ENCODE results near the gene ERBB4. TPM values are rescaled to one million over a fixed set of nuclear protein-coding genes. Genes with fewer than 3 reads are reported as not detected.
"Not testable (repeated sequence)": the region's sequence is repeated elsewhere in the genome, so short reads cannot be mapped to it uniquely, and the experiment has no call there.

Gene ERBB4
- total RNA-seq, 4 donors from 2014 or later, result 5.5 to 21.0 (median 18.3) TPM

DNA sequence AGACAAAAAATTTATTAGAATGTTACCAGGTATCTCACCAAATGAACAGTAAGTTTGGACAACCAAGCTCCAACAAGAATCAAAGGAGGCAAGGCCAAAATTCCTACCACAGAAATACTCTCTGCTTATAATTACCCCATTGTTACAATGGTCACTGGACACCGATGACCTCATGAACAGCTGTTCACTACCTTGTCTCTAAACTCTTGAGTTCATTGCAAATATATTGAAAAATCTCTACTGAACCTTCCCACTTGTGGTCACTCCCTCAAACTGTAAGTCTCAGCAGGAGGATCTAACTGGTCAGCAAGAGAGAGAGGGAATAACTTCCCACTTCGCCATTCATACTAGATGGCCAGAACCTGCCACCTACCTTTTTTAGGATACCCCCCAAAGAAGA, 50.0 kb downstream of the ERBB4 start:
- TF ChIP-seq, protein P1, sequence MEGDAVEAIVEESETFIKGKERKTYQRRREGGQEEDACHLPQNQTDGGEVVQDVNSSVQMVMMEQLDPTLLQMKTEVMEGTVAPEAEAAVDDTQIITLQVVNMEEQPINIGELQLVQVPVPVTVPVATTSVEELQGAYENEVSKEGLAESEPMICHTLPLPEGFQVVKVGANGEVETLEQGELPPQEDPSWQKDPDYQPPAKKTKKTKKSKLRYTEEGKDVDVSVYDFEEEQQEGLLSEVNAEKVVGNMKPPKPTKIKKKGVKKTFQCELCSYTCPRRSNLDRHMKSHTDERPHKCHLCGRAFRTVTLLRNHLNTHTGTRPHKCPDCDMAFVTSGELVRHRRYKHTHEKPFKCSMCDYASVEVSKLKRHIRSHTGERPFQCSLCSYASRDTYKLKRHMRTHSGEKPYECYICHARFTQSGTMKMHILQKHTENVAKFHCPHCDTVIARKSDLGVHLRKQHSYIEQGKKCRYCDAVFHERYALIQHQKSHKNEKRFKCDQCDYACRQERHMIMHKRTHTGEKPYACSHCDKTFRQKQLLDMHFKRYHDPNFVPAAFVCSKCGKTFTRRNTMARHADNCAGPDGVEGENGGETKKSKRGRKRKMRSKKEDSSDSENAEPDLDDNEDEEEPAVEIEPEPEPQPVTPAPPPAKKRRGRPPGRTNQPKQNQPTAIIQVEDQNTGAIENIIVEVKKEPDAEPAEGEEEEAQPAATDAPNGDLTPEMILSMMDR (IDR thresholded peaks at IDR 0.05), result no peak
- TF ChIP-seq POLR2A (IDR thresholded peaks at IDR 0.05), result no peak
- intact Hi-C loops (cut with DNase I), result no loop called here
- WGBS, 2 donors, result 96 to 98% methylated on average over 2 of the region's 2 CpGs

DNA sequence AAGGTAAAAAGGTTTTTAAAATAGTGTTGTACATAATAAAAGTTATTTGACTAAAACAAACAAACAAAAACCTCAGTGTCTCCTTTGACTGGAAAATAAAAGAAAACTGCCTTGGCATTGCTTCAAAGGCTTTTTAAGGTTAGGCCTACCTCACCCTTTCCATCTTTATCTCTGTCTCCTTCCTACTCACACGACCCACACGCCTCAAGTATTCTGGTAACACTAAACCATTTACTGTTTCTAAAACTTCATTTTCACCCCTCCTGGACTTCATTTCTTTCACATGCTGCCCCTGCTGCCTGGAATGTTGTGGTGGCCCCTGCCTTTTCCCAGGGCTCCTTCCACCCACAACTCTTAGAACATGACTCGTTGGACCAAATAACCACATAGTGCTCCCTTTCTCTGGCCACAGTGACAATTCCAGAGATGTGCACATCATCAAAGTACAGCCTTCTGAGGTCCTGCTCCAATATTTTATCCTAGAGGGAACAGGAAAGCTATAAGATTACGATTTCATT, 54.0 kb downstream of the ERBB4 start:
- intact Hi-C loops (cut with DNase I), result no loop called here
- no peak for DNase-seq
- H3K36me3 ChIP-seq, result no peaks in the 10 kb centered on the region

More for the DNA sequence above, 50.0 kb downstream of the ERBB4 start:
- DNase-seq, result no peak
- Histone ChIP-seq H3K36me3 (no peaks in the 10 kb centered on the region), H3K27me3 (no peaks in the 10 kb centered on the region), H3K9me3 (no peaks in the 10 kb centered on the region), H3K27ac (no peak overlapping the region), H3K4me3 (replicated peaks in 1 of 3) (no peak overlapping the region), H3K4me1 (no peaks in the 10 kb centered on the region)

DNA sequence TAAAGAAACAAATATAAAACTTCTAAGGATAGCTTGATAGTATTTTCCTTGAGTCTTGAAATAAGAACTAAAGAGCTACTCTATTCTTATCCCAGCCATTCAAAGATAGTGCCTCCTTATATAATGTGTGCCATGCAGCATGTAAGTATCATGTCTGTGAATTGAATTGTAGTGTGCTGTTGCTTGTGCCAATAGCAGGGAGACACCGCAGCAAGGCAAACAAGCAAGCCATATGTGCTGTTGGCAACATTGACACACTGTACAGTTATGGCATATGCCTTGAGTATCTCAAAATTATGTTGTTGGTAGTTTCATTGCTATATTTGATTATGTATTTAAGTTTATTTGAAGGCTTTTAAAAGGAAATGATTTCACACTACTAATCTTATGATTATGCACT, 58.2 kb downstream of the ERBB4 start:
- TF ChIP-seq, protein P1 (IDR thresholded peaks at IDR 0.05), result no peak
- no peak for TF ChIP-seq POLR2A (IDR thresholded peaks at IDR 0.05)
- no peak for DNase-seq
- WGBS, 2 donors, result 94 to 100% methylated on average over 1 of the region's 1 CpG
- intact Hi-C loops (cut with DNase I), result no loop called here
- Histone ChIP-seq H3K27me3 (no peaks in the 10 kb centered on the region), H3K4me3 (replicated peaks in 1 of 3) (no peak overlapping the region), H3K4me1 (no peaks in the 10 kb centered on the region), H3K9me3 (no peaks in the 10 kb centered on the region), H3K27ac (no peak overlapping the region), H3K36me3 (no peaks in the 10 kb centered on the region)

More for the DNA sequence above, 54.0 kb downstream of the ERBB4 start:
- no peaks in the 10 kb centered on the region for H3K27me3 ChIP-seq
- WGBS, 2 donors, result 73 to 75% methylated on average over 4 of the region's 4 CpGs
- no peak overlapping the region for H3K4me3 ChIP-seq (replicated peaks in 1 of 3)
- H3K27ac ChIP-seq, result no peak overlapping the region
- TF ChIP-seq, protein P1 (IDR thresholded peaks at IDR 0.05), result no peak
- TF ChIP-seq POLR2A (IDR thresholded peaks at IDR 0.05), result no peak
- H3K4me1 ChIP-seq, result no peaks in the 10 kb centered on the region
- no peaks in the 10 kb centered on the region for H3K9me3 ChIP-seq

DNA sequence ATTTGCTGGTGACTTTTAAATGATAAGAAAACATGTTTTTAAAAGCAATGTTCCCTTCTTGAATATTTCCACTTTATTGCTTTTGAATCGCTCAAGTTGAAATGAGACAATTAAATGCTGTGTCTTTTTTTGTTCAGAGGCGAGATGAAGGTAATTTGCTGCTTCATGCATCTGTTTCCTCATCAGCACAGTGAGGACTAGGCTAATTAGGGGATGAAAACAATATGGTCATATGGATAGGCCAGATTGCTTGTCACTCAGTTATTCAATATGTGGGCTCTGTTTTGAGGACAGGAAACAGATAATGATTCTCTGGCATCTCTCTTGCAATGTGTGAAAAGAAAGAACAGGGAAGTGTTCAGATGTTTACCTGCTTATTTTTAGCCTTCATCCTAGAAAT, 61.0 kb downstream of the ERBB4 start:
- no peak for DNase-seq
- WGBS, 2 donors, result 68 to 84% methylated on average over 2 of the region's 2 CpGs
- Histone ChIP-seq H3K9me3 (no peaks in the 10 kb centered on the region), H3K4me3 (replicated peaks in 1 of 3) (no peak overlapping the region), H3K27ac (no peak overlapping the region), H3K36me3 (no peaks in the 10 kb centered on the region), H3K4me1 (no peaks in the 10 kb centered on the region), H3K27me3 (no peaks in the 10 kb centered on the region)
- intact Hi-C loops (cut with DNase I), result no loop called here
- no peak for TF ChIP-seq POLR2A (IDR thresholded peaks at IDR 0.05)
- TF ChIP-seq, protein P1 (IDR thresholded peaks at IDR 0.05), result no peak

DNA sequence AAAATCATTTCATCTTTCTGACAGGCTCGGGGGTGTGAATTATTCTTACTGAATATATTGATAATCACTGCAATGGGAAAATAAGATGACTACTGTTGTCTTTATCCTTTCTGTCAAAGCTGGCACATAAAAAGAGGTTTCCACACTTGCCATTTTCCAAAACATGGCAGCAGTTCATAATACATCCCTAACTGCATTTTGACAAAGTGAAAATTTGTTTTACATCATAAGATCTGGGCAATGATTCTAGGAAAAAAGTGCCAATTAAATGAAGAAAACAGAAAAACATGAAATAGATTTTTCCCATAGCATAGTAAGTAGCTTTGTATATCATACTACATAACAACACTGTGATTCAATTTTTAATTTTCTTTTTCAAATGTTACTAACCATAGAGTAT, 65.4 kb downstream of the ERBB4 start:
- Histone ChIP-seq H3K27ac (no peak overlapping the region), H3K27me3 (no peaks in the 10 kb centered on the region), H3K4me1 (no peaks in the 10 kb centered on the region), H3K9me3 (no peaks in the 10 kb centered on the region), H3K4me3 (replicated peaks in 1 of 3) (no peak overlapping the region), H3K36me3 (no peaks in the 10 kb centered on the region)
- intact Hi-C loops (cut with DNase I), result no loop called here
- WGBS, 2 donors, result 85 to 87% methylated on average over 1 of the region's 1 CpG
- TF ChIP-seq, protein P1 (IDR thresholded peaks at IDR 0.05), result no peak
- no peak for TF ChIP-seq POLR2A (IDR thresholded peaks at IDR 0.05)
- no peak for DNase-seq

DNA sequence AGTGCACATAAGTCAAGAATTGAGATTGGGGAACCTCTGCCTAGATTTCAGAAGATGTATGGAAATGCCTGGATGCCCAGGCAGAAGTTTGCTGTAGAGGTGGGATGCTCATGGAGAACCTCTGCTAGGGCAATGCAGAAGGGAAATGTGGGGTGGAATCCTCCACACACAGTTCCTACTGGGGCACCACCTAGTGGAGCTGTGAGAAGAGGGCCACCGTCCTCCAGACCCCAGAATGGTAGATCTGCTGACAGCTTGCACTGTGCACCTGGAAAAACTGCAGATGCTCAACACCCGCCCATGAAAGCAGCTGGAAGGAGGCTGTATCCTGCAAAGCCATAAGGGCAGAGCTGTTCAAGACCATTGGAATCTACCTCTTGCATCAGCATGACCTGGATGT, 71.1 kb downstream of the ERBB4 start:
- DNase-seq; H3K27ac ChIP-seq; H3K36me3 ChIP-seq; H3K27me3 ChIP-seq; H3K9me3 ChIP-seq; intact Hi-C loops (cut with DNase I); H3K4me1 ChIP-seq; H3K4me3 ChIP-seq (replicated peaks in 1 of 3): not testable (repeated sequence)
- WGBS, 2 donors, result 80 to 85% methylated on average over 1 to 2 of the region's 2 CpGs
